ENCODE measurements around the gene BCL2L11. TPM values are rescaled to one million over a fixed set of nuclear protein-coding genes. Genes with fewer than 3 reads are reported as not detected.

The BCL2L11 gene
- total and polyA plus RNA-seq, 9 of the 15 experiments (the other 6 are each of a cell fraction or from before 2014, with no cell fraction given) = 2.2 to 18.8 (median 5.0) TPM

- WGBS (ENCODE audit: insufficient coverage, low coverage, missing lambda C conversion rate) = 18% methylated on average over 5 of the region's 5 CpGs
- Histone ChIP-seq H3K27ac (ENCODE audit: extremely low read depth, low read depth, low read length) (no peak overlapping the region), H3K27me3 (ENCODE audit: control insufficient read depth in 2 of 2, insufficient read depth in 2 of 2, low read length in 2 of 2) (peaks cover 0 to 6% of the 10 kb centered on the region in 2 experiments; a peak in 2 of 5 replicates), H3K9me3 (replicated peaks; ENCODE audit: control insufficient read depth, insufficient read depth, low read depth, low read length) (no peaks in the 10 kb centered on the region), H3K36me3 (ENCODE audit: control insufficient read depth, insufficient read depth, low read length) (no peaks in the 10 kb centered on the region), H3K9me1 (ENCODE audit: control insufficient read depth, insufficient read depth, low read length) (no peaks in the 10 kb centered on the region), H4K20me1 (replicated peaks; ENCODE audit: control insufficient read depth, insufficient read depth, low read length) (no peaks in the 10 kb centered on the region), H3K4me2 (ENCODE audit: insufficient read depth, low read length) (no peak overlapping the region), H2AFZ (ENCODE audit: low read depth, low read length) (no peak overlapping the region), H3K9ac (ENCODE audit: insufficient read depth in 1 of 2, low read depth in 2 of 2, low read length in 2 of 2) (no peak overlapping the region), H3K79me2 (ENCODE audit: control insufficient read depth, insufficient read depth, low read length) (no peaks in the 10 kb centered on the region), H3K4me3 (no peak overlapping the region), H3K4me1 (replicated peaks in 1 of 2; ENCODE audit: control insufficient read depth in 2 of 2, insufficient read depth in 2 of 2, low read length in 2 of 2) (no peaks in the 10 kb centered on the region)
- no peak for DNase-seq (ENCODE audit: extremely low read depth in 1 of 4, low spot score in 3 of 4)
- no TSS peak for BruUV-seq (replicated peaks)
- in situ Hi-C loops (cut with MboI) (no loop called here), intact Hi-C loops (cut with micrococcal nuclease) (no loop called here)
- POLR2A ChIA-PET = interaction anchor here (1.3 kb wide), 1 partner anchor 14 kb away, joined by 5 read pairs; the partner anchor contains the start of gene BCL2L11
- ATAC-seq = no peak; the same call in 2 of the 3 replicates
- no peak for TF ChIP-seq TAF1 (IDR thresholded peaks at IDR 0.05; ENCODE audit: control insufficient read depth, extremely low read depth, insufficient read depth, low read length, severe bottlenecking)
- no peak for TF ChIP-seq DMBX1 (CRISPR knock-in tag; IDR thresholded peaks at IDR 0.05; ENCODE audit: borderline replicate concordance)
- peak; percentile 43; the same call in 1 of the 2 replicates for TF ChIP-seq FOSL1 (tag; conservative IDR thresholded peaks at IDR 0.05)
- CTCF ChIA-PET (ENCODE audit: low intra/inter-chr PET ratio) = no interaction called here
- FAIRE-seq = no peak
These were observed 14.0 kb upstream of the BCL2L11 start for GRCh38 chr2:111106706-111107105.

- DNase-seq (ENCODE audit: extremely low read depth in 1 of 4, low spot score in 3 of 4) (no peak), ATAC-seq (no peak), FAIRE-seq (no peak)
- Histone ChIP-seq H2AFZ (ENCODE audit: low read depth, low read length) (no peak overlapping the region), H3K9me3 (replicated peaks; ENCODE audit: control insufficient read depth, insufficient read depth, low read depth, low read length) (no peaks in the 10 kb centered on the region), H3K4me3 (no peak overlapping the region), H3K79me2 (ENCODE audit: control insufficient read depth, insufficient read depth, low read length) (no peaks in the 10 kb centered on the region), H4K20me1 (replicated peaks; ENCODE audit: control insufficient read depth, insufficient read depth, low read length) (no peaks in the 10 kb centered on the region; the same call in 1 of the 2 replicates), H3K36me3 (ENCODE audit: control insufficient read depth, insufficient read depth, low read length) (no peaks in the 10 kb centered on the region), H3K27me3 (ENCODE audit: control insufficient read depth in 2 of 2, insufficient read depth in 2 of 2, low read length in 2 of 2) (peaks cover 0 to 4% of the 10 kb centered on the region in 2 experiments; a peak in 1 of 5 replicates), H3K9me1 (ENCODE audit: control insufficient read depth, insufficient read depth, low read length) (no peaks in the 10 kb centered on the region), H3K27ac (ENCODE audit: extremely low read depth, low read depth, low read length) (no peak overlapping the region), H3K4me1 (replicated peaks in 1 of 2; ENCODE audit: control insufficient read depth in 2 of 2, insufficient read depth in 2 of 2, low read length in 2 of 2) (no peaks in the 10 kb centered on the region), H3K9ac (ENCODE audit: insufficient read depth in 1 of 2, low read depth in 2 of 2, low read length in 2 of 2) (no peak overlapping the region), H3K4me2 (ENCODE audit: insufficient read depth, low read length) (no peak overlapping the region)
- WGBS (ENCODE audit: insufficient coverage, low coverage, missing lambda C conversion rate) = 20% methylated on average over 2 of the region's 2 CpGs
- CTCF ChIA-PET (ENCODE audit: low intra/inter-chr PET ratio) = no interaction called here
- no TSS peak for BruUV-seq (replicated peaks)
- intact Hi-C loops (cut with micrococcal nuclease) = no loop called here
- in situ Hi-C loops (cut with MboI) = no loop called here
- POLR2A ChIA-PET = interaction anchor here (0.6 kb wide), 1 partner anchor 13 kb away, joined by 3 read pairs; no protein-coding TSS in a partner anchor
- TF ChIP-seq TAL1 (IDR thresholded peaks at IDR 0.05) = peak; percentile 16; the same call in 1 of the 2 replicates
- TF ChIP-seq ZNF592 (IDR thresholded peaks at IDR 0.05) = no peak
- TF ChIP-seq MTA1 (IDR thresholded peaks at IDR 0.05; ENCODE audit: borderline replicate concordance) = no peak
- peak; percentile 16; the same call in 1 of the 2 replicates for TF ChIP-seq CBFA2T3 (IDR thresholded peaks at IDR 0.05)
- TF ChIP-seq ZNF316 (IDR thresholded peaks at IDR 0.05) = peak; percentile 75
- peak; percentile 17; the same call in 1 of the 2 replicates for TF ChIP-seq C11orf30 (IDR thresholded peaks at IDR 0.05; ENCODE audit: low read depth)
These were observed 11.9 kb upstream of the BCL2L11 start for GRCh38 chr2:111108745-111109271.
